Upper lobe of left lung (tissue), 4 donors: Measurements from ENCODE around the gene NAA15.

Source experiments
- POLR2A ChIP-seq, 4 donors: fragments of 450-650 bp; IDR thresholded peaks; one replicate each; pipeline ENCODE4 v1.5.1; 2016 to 2017; ENCODE audit warnings: antibody characterized with exemption in 4 of 4, mild to moderate bottlenecking in 2 of 4
- TF ChIP-seq, protein P1 (sequence below), 6 experiments: fragments of 450-650 bp in 4 of 6; fragments of 200-600 bp in 2 of 6; sonication (generic) in 2 of 6; IDR thresholded peaks; one replicate each; pipeline ENCODE4 v1.5.1; 2016 to 2019; ENCODE audit warnings: antibody characterized with exemption in 6 of 6

GRCh38 chr4:139450586-139450985, 149.3 kb downstream of the NAA15 start:
- TF ChIP-seq, protein P1, sequence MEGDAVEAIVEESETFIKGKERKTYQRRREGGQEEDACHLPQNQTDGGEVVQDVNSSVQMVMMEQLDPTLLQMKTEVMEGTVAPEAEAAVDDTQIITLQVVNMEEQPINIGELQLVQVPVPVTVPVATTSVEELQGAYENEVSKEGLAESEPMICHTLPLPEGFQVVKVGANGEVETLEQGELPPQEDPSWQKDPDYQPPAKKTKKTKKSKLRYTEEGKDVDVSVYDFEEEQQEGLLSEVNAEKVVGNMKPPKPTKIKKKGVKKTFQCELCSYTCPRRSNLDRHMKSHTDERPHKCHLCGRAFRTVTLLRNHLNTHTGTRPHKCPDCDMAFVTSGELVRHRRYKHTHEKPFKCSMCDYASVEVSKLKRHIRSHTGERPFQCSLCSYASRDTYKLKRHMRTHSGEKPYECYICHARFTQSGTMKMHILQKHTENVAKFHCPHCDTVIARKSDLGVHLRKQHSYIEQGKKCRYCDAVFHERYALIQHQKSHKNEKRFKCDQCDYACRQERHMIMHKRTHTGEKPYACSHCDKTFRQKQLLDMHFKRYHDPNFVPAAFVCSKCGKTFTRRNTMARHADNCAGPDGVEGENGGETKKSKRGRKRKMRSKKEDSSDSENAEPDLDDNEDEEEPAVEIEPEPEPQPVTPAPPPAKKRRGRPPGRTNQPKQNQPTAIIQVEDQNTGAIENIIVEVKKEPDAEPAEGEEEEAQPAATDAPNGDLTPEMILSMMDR (IDR thresholded peaks at IDR 0.05), result no peak
- no peak for TF ChIP-seq POLR2A (IDR thresholded peaks at IDR 0.05)
